HG02610 (cell line): Measurements from ENCODE around the gene LRP6.
A peak's percentile ranks its signal among the peaks of the same experiment; 100 is the strongest.
"Not testable (repeated sequence)": the region's sequence is repeated elsewhere in the genome, so short reads cannot be mapped to it uniquely, and the experiment has no call there.

Experiments
- ATAC-seq: cut with Tn5 transposase; IDR thresholded peaks from one replicate; pipeline ENCODE4 v1.9.1; 2021; ENCODE audit warnings: mild to moderate bottlenecking, moderate library complexity; ENCODE audit not compliant: unreplicated experiment

The LRP6 gene

DNA sequence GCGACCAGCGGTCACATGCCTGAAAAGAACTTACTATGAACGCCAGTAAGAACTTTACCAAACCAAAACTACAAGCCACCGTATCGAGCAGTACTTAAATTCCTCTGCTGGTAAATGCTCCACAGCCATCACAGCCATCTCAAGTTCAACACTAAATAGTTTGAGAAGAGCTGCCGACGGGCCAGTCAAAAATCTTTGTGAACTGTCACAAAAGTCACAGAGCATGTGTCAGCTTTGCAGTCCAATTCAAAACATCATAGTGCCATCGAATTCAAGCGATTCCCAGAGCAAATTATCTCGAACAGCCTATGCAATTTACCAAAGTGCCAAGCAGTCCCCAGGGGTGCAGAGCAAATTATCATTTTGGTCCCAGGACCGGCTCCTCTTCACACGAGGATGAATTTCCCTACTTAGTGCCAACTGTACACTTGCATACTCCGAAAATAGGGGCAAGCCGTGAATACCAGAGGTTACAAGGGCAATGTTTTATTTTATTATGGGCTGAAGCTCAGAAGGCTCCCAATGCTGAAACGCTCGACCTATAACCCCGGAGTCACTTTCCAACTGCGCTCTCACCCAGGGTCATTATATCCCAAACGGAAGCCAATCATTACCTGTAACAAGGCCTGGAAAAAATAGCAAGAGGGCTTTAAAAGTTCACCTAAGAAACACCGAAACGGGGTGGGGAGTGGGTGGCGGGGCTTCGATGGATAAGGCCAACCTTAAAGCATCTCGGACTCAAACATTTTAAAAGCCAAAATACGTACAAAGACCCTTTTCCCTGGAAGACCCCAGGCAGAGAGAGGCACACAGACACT lies 1.1 kb downstream of the LRP6 start:
- ATAC-seq, result no peak

DNA sequence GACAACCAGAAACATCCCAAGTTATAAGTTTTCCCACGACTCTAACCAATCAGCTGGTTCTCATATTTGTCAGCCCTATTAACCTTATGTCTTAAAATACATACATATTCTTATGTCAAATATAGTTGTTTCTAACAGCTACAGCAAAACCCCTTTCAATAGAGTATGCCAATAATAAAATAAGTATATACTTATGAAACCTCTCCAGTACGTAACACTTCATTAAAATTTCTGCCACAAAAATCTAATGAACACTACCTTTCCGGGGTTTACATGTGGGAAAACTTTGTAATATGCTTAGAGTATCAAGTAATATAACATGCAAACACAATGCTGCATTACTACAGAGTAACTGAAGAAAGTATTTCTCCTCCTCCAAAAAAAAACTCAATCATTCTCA lies 1.8 kb downstream of the LRP6 start:
- no peak for ATAC-seq

DNA sequence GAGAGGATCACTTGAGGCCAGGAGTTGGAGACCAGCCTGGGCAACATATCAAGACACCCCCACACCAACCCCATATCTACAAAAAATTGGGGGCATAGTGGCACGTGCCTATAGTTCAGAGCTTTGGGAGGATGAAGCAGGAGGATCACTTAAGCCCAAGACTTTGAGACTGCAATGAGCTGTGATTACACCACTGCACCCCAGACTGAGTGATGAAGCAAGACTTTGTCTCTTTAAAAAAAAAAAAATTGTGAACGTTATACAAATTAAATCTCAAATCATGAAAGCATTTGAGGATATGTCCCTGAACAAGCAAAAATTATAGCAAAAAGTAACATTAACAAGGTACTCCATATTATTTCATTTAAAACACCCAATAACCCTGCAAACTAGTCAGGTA lies 2.9 kb downstream of the LRP6 start:
- no peak for ATAC-seq

DNA sequence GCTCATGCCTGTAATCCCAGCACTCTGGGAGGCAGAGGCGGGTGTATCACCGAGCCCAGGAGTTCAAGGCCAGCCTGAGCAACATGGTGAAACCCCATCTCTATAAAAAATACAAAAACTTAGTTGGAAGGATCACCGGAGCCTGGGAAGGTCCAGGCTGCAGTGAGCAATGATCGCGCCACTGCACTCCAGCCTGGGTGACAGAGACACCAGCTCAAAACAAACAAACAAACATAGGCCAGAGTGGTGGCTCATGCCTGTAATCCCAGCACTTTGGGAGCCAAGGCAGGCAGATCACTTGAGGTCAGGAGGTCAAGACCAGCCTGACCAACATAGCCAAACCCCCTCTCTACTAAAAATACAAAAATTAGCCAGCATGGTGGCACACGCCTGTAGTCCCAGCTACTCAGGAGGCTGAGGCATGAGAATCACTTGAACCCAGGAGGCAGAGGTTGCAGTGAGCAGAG lies 10.5 kb downstream of the LRP6 start:
- ATAC-seq, result not testable (repeated sequence)

DNA sequence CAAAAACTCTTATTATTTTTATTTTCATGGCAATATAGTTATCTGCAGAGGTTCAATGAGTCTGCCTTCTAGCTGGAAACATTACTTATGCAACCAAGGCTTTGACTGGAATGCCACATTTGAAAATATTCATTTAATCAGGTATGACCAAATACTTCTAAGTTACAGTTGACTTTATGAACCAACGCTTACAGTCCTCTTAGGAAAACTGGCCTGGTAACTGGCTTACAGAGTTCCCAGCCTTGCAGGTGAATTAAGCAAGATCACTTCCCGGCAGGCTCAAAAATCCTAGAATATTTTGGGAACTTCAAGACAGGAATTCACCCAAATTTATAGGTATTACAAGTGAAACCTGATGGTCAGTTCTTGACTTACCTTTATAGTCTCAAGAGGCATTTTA lies 12.3 kb downstream of the LRP6 start:
- no peak for ATAC-seq

DNA sequence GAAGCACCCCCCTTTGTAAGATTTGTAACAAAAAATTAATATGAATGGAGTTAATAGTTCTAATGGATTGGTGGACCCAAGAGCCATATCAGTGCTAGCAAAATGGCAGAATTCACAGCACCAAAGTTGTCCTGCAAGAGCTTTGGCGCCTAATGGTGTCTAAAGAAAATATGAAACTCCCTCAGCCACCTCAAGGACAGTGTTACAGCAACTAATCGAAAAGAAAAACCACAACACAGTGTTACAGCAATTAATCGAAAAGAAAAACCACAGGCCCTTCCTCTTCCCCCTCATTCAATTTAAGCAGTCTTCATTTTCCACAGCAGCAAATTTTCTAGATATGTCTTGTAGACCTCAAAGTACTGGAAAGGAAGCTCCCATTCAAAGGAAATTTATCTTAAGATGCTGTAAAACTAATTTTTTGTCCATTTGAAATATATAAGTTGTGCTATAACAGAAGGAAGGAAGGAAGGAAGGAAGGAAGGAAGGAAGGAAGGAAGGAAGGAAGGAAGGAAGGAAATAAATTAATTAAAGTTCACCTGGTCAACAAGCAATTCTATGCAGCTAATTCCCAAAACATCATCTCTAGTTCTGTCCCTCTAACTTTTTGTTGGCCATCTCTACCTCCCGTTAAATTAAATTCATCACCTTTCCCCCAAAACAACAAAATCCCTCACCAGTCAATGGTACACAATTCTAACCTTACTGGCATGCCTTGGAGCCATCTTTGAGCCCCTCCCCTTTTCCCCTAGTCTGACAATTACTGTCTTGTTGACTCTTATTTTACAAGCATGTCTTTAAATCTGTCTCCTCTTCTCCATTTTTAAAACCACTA lies 17.4 kb downstream of the LRP6 start:
- ATAC-seq, result no peak

DNA sequence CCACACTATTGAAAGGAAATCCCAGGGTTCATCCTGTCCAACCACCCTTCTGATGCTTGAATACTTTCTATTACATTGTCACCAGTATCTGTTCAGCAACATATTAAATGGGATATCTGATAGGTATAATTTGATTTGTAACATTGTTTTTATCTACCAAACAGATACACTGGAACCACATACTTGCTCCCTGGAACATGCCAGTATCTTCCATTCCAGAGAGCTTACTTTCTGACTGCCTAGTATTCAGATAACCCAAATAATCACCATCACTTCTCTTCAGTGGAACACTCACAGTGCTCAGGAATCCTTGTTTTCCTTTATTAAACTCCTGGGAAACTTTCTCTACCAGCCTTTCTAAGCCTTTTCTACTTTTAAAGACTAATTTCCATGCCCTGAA lies 19.3 kb downstream of the LRP6 start:
- no peak for ATAC-seq

DNA sequence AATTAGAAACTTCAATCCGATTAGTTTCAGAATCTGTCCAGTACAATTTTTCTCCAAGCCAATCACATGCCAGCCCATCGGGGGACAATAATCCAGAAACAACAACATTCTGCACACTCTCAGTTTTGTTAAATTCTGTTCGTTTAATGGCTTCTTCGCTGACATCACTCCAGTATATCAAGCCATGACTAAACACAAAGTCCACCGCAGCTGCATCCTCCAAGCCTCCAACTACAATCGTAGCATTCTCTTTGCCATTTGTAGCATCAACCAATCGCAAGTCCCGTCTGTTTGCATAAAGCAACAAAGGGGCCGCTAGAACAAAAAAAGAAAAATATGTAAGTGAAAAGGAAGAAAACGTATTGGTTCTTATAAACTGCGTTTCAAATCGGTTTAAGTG lies 22.5 kb downstream of the LRP6 start:
- ATAC-seq, result no peak

DNA sequence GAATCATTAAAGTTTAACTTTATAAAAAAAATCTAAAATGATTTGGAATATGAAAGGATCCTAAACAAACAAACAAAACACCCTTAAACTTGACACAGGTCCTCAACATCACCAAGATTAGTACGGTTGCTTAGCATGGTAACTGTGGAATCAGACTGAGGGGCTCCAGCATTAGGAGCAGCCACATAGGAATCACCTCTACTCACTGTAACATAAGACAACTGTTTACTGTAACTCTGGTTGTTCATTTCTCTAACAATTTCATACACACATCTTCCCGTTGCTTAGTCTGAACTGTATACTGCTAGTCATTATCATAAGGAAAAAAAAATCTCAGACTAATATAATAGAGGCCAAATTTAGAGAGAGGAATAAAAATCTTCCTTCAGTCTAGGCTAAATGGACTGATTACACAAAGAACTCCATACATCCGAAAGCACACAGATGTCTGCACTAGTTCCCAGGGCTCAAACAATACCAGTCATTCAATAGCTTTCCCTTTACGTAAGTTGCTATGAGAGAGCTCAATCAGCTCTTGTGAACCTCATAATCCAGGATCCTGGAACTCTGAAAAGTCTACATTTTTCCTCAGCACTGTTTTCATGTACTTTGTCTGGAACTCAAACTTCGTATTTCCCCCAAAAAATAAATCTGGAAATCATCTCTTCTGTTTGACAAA lies 26.0 kb downstream of the LRP6 start:
- no peak for ATAC-seq

DNA sequence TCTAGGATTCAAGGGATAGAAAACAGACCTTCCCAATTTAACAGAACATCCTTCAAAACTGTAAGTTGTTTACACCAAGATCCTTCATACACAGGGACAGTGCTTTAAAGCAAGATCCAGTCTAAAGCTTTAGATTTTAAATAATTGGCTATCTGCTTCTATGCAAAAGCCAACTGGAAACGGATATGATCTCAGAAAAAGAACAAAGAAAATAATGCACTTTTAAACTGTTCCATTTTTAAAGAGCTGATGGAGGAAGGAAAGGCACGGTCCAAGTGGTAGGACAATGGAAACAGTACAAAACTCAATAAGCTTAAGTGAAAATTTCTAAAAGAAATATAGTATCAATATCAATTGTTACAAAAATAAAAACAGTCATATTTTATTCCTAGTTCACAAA lies 27.7 kb downstream of the LRP6 start:
- ATAC-seq, result no peak

DNA sequence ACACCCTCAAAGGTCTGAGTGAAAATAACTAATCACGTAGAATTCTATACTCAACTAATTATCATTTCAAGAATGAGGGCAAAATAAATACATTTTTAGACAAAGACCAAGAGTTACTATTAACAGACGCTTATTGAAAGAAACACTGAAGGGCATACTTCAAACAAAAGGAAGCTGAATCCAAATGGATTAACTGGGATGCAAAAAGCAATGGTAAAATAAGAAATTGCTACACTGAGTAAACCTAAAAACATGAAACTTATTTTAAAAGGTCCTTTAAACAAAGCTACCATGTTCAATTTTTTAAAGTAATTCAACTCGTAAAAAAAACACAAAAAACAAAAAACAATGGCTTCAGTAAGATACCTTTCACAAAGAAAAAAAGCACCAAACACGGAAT lies 28.2 kb downstream of the LRP6 start:
- no peak for ATAC-seq

DNA sequence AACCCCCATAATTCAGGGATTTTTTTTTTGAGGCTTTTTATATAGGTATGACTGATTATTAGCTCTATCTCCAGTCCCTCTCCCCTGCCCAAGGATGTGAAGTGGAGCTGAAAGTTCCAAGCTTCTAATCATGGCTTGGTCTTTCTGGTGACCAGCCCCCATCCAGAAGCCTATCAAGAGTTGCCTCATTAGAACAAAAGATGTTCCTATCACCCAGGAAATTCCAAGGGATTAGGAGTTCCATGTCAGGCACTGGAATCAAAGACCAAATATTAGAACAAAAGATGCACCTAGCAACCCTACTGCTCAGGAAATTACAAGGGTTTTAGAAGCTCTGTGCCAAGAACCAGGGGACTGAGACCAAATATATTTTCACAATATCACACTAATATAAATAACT lies 29.9 kb downstream of the LRP6 start:
- no peak for ATAC-seq

DNA sequence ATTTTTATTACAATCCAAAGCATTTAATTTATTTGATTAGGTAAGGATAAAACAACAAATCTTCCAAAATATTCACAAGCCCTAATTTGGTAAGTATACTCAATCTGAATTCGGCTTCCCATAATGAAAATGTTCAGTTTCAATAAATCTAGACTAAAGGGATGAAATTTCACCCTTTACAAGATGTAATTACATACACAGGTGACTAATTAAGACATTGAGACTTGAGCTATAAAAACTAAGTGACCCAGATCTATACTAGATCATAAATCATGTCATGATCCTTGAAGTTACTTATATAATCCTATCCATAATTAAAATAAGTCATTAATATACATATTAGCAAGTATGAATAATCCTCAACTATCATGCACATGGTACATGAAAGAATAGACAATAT lies 36.6 kb downstream of the LRP6 start:
- ATAC-seq, result no peak

DNA sequence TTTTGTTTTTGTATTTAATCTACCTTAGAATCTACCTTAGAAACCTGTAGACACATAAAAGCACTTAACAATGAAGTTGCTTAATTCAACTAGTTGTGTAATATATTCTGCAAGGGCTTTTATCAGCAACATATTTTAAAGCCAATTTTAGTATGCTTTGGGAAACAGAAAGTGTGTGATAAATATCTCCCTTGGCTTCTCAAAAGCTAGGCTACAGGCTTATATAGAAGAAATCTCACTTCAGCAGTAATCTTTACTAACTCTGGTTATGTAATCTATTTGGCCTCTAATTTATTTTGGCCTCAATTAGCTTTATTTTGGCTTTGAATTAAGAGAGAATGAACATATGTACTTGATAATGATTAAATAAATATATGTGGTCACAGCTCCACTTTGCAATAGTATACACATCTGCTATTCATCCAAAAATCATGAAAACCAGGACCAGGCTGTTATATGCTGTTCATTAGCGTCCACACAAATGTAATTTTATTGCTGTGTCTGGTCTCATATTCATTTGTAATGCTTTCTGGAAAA lies 37.2 kb downstream of the LRP6 start:
- ATAC-seq, result no peak

DNA sequence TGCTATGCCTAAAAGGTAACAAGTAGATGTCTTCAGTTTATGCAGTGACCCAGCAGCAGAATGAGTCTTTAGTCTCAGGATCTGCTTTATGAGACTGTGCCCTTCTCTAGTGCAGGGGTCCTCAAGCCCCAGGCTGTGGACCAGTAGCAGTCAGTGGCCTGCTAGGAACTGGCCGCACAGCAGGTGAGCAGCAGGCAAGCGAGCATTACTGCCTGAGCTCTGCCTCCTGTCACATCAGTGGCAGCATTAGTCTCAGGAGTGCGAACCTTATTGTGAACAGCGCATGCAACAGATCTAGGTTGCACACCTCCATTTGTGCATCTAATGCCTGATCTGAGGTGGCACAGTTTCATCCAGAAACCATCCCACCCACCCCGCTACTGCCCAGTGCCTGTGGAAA lies 38.4 kb downstream of the LRP6 start:
- no peak for ATAC-seq

DNA sequence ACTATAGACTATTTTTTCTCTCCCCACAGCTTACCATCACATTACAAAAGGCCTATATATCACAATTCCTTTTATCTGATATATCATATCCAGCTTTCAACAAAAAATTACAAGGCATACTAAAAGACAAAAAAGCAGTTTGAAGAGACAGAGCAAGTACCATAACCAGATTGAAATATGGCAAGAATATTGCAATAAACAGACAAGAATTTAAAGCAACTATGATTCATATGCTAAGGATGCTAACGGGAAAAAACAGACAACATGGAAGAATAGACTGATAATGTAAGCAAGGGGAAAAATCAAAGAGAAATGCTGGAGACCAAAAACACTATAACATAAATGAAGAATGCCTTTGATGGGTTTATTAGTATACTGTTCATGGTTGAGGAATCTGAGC lies 40.7 kb downstream of the LRP6 start:
- no peak for ATAC-seq

DNA sequence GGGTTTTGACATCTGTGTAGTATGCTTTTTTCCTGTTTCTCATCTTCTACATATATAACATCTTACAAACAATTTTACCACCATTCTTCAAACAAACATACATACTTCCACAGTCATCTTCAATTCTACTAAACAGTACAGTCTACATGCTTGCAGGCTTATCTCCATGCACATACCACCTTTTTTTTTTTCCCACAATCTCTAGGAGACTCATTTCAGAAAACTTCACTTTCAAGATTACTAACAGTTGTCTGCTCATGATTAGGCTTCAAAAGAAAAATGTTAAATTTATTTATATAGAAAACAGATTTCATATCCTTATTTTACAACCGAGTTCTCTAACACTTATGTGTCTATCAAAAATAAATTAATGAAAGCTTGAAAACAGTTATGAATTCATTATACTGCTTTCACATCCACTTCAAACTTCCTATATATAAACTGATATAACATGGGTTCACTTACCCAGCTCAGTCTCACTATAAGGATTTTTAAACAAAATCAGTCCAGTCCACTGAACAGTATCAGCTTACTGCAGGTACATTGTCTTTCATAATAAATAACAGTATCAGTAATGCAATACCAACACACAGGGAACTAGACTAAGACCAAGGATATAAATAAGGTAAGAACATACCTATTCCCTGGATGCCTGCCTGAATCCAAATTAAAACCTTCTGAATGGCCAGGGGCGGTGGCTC lies 42.5 kb downstream of the LRP6 start:
- ATAC-seq, result peak; percentile 59

DNA sequence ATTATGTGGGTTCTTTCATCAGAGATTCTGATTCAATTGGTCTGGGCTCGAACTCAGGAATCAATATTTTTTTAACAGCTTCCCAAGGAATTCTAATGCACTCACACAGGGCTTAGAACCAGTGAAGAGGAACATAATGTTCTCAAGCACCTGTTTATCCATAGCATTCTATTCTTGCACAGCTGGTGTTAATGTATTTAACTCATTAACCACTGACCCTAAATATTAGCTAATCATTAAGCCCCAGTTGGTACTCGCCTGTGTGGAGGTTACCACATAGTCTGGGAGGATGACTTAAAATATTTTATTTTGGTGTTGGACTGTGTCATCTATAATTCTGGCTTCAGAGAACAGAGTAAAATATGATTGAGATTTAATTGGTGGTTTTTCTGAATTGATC lies 45.3 kb downstream of the LRP6 start:
- no peak for ATAC-seq

DNA sequence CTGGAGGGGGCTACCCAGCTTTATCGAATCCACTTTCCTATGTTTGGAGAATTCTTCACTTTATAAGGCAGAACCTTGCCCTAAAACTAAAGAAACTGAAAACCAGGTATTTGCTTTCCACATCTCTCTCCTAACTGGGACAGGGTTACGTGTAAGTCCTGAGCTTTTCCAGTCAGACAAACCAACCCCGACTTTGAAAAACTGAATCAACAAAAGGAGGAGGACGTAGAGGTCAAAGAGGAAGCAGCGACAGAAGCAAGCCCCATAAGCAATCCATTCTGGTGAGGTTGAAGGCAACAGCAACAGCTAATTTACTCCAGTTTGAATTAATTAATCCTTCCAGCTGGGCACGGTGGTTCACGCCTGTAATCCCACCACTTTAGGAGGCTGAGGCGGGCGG lies 47.2 kb downstream of the LRP6 start:
- ATAC-seq, result no peak

DNA sequence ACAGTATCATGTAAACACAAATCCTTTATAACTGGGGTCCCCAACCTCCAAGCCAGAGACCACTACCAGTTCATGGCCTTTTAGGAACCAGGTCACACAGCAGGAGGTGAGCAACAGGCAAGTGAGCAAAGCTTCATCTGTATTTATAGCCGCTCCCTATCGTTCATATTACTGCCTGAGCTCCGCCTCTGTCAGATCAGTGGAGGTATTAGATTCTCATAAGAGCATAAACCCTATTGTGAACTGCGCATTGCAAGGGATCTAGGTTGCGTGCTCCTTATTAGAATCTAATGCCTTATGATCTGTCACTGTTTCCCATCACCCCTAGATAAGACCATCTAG lies 49.9 kb downstream of the LRP6 start:
- ATAC-seq, result no peak
